Right lobe of liver (tissue), 6 donors: ENCODE data around the gene PTPRU. TPM values are rescaled to one million over a fixed set of nuclear protein-coding genes. Genes with fewer than 3 reads are reported as not detected.

Experiments used
- ATAC-seq, 4 donors: fragments of 200-7000 bp; cut with Tn5 transposase; one replicate each; pipeline ENCODE4 v1.9.1; 2020; ENCODE audit warnings: mild to moderate bottlenecking in 4 of 4, moderate library complexity in 4 of 4
- DNase-seq, 3 donors: peaks; one replicate each; pipeline ENCODE4 v3.0.0-alpha.2; 2020
- H3K27ac ChIP-seq, 3 donors: fragments of 200-600 bp; one replicate each; pipeline ENCODE4 v1.8.0; 2022
- H3K27me3 ChIP-seq, 2 donors: fragments of 200-600 bp; one replicate each; pipeline ENCODE4 v1.8.0; 2022
- H3K36me3 ChIP-seq, 4 donors: fragments of 200-600 bp; sonication (generic) in 1 of 4; one replicate each; pipeline versions ENCODE4 v1.5.1 to v1.8.0; 2017 to 2022; ENCODE audit warnings: control low read depth in 1 of 4
- H3K4me1 ChIP-seq, 4 donors: fragments of 200-600 bp; sonication (generic) in 1 of 4; one replicate each; pipeline versions ENCODE4 v1.5.1 to v1.8.0; 2017 to 2022; ENCODE audit warnings: control low read depth in 1 of 4
- H3K4me3 ChIP-seq, 3 donors: fragments of 200-600 bp; one replicate each; pipeline ENCODE4 v1.8.0; 2022
- H3K9me3 ChIP-seq, 4 donors: fragments of 200-600 bp; sonication (generic) in 1 of 4; one replicate each; pipeline versions ENCODE4 v1.5.1 to v1.8.0; 2017 to 2022; ENCODE audit warnings: control low read depth in 1 of 4
- CTCF ChIP-seq, 4 donors: fragments of 200-600 bp in 3 of 4; fragments of 450-650 bp in 1 of 4; IDR thresholded peaks; one replicate each; pipeline versions ENCODE4 v1.5.1 to v1.8.0; 2016 to 2022; ENCODE audit warnings: antibody characterized with exemption in 4 of 4, mild to moderate bottlenecking in 2 of 4
- POLR2A ChIP-seq: fragments of 450-650 bp; IDR thresholded peaks from one replicate; pipeline ENCODE4 v1.6.1; 2017; ENCODE audit warnings: antibody characterized with exemption, mild to moderate bottlenecking
- WGBS: methylation state at CpG from one replicate; pipeline ENCODE4 v1.1.6; 2018; ENCODE audit warnings: low coverage, low lambda C conversion rate; ENCODE audit not compliant: insufficient coverage; ENCODE audit errors: missing lambda C conversion rate; 5-methylcytosine and 5-hydroxymethylcytosine counted together
- intact Hi-C, 2 donors: fragments of 100-400 bp; cut with DNase I; formaldehyde crosslinking; loops; one replicate each; pipeline versions ENCODE4 v1.11.2 to v1.14.1; 2022
- total RNA-seq, 6 experiments: library from RNA; depleted of rRNA in 2 of 6; stranded (reverse); fragments of >200 nt in 2 of 6; fragmentation: NEBNext Ultra II Directional in 3 of 6; extraction: Animal tissue kit (Norgen Biotek cat#: 25700) in 3 of 6; gene quantifications; one replicate each; pipeline versions ENCODE4 v1.1.0 to v1.2.4, GENCODE V29; 2016 to 2023
- donor health status: DM: no; HTN: yes; CAD: no.
- donor health status: DM: no; HTN: no; CAD: no.
- donor health status: DM: no; HTN: no; CAD: no.
- donor health status: DM: no; HTN: yes; CAD: no.
- donor health status: DM: no; HTN: yes; CAD: no.

PTPRU gene
- total RNA-seq, 6 experiments from 2014 or later: 4.8 to 22.3 (median 14.5) TPM

GRCh38 chr1:29278124-29278523 is 41.8 kb downstream of the PTPRU start:
- TF ChIP-seq POLR2A (no peak), CTCF (IDR thresholded peaks at IDR 0.05) (no peak)
- ATAC-seq (no peak), DNase-seq (no peak)
- H3K9me3 ChIP-seq: no peaks in the 10 kb centered on the region
- no peaks in the 10 kb centered on the region for H3K4me1 ChIP-seq
- no peak overlapping the region for H3K4me3 ChIP-seq
- H3K27me3 ChIP-seq: no peaks in the 10 kb centered on the region
- no peak overlapping the region for H3K27ac ChIP-seq
- intact Hi-C loops: no loop called here
- WGBS: 95% methylated on average over 3 of the region's 3 CpGs
- no peaks in the 10 kb centered on the region for H3K36me3 ChIP-seq

GRCh38 chr1:29279406-29279805 is 43.1 kb downstream of the PTPRU start:
- H3K4me3 ChIP-seq: no peak overlapping the region
- TF ChIP-seq CTCF (IDR thresholded peaks at IDR 0.05) (no peak), POLR2A (no peak)
- no peak for DNase-seq
- ATAC-seq: no peak
- WGBS: 93% methylated on average over 6 of the region's 13 CpGs
- H3K27ac ChIP-seq: no peak overlapping the region
- no peaks in the 10 kb centered on the region for H3K9me3 ChIP-seq
- no peaks in the 10 kb centered on the region for H3K4me1 ChIP-seq
- H3K36me3 ChIP-seq: no peaks in the 10 kb centered on the region
- intact Hi-C loops: no loop called here
- H3K27me3 ChIP-seq: no peaks in the 10 kb centered on the region

GRCh38 chr1:29279951-29280391 is 43.6 kb downstream of the PTPRU start:
- H3K27me3 ChIP-seq: no peaks in the 10 kb centered on the region
- H3K4me3 ChIP-seq: no peak overlapping the region
- no peak overlapping the region for H3K27ac ChIP-seq
- no peaks in the 10 kb centered on the region for H3K4me1 ChIP-seq
- TF ChIP-seq CTCF (IDR thresholded peaks at IDR 0.05) (no peak), POLR2A (no peak)
- 90% methylated on average over 5 of the region's 11 CpGs for WGBS
- no peak for DNase-seq
- no peak for ATAC-seq
- H3K9me3 ChIP-seq: no peaks in the 10 kb centered on the region
- H3K36me3 ChIP-seq: no peaks in the 10 kb centered on the region
- intact Hi-C loops: no loop called here

- DNase-seq (no peak), ATAC-seq (no peak)
- intact Hi-C loops: no loop called here
- WGBS: 96% methylated on average over 4 of the region's 6 CpGs
- no peaks in the 10 kb centered on the region for H3K4me1 ChIP-seq
- no peak overlapping the region for H3K27ac ChIP-seq
- no peaks in the 10 kb centered on the region for H3K36me3 ChIP-seq
- no peaks in the 10 kb centered on the region for H3K9me3 ChIP-seq
- TF ChIP-seq CTCF (IDR thresholded peaks at IDR 0.05) (no peak), POLR2A (no peak)
- H3K4me3 ChIP-seq: no peak overlapping the region
- no peaks in the 10 kb centered on the region for H3K27me3 ChIP-seq
Measured at GRCh38 chr1:29280409-29281131, 44.2 kb downstream of the PTPRU start.
